ENCODE results near the gene OTOP3.

DNA sequence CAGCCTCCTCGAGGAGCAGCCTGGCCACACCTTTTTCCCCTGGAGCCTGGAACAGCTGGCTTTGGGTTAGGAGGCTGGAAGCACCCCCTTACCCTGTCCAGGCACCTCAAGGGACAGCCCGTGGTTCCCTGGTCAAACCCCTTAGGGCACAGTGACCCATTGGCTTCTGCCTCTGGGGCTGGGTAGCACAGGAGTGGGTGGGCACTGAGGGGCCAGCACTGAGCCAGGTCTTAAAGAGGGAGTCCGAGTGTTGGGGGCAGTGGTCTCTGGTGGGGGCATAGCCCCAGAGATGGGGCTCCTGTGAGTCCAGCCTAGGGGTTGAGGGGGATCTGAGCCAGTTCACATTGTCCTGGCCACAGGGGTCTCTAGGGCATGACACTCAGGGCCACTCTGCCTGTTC lies 15.4 kb downstream of the OTOP3 start:
- no peak for TF ChIP-seq POLR2A (IDR thresholded peaks at IDR 0.05)
- TF ChIP-seq, protein P1, sequence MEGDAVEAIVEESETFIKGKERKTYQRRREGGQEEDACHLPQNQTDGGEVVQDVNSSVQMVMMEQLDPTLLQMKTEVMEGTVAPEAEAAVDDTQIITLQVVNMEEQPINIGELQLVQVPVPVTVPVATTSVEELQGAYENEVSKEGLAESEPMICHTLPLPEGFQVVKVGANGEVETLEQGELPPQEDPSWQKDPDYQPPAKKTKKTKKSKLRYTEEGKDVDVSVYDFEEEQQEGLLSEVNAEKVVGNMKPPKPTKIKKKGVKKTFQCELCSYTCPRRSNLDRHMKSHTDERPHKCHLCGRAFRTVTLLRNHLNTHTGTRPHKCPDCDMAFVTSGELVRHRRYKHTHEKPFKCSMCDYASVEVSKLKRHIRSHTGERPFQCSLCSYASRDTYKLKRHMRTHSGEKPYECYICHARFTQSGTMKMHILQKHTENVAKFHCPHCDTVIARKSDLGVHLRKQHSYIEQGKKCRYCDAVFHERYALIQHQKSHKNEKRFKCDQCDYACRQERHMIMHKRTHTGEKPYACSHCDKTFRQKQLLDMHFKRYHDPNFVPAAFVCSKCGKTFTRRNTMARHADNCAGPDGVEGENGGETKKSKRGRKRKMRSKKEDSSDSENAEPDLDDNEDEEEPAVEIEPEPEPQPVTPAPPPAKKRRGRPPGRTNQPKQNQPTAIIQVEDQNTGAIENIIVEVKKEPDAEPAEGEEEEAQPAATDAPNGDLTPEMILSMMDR (IDR thresholded peaks at IDR 0.05): no peak
